ENCODE results near the gene SLC39A9.
"Not testable (repeated sequence)": the region's sequence is repeated elsewhere in the genome, so short reads cannot be mapped to it uniquely, and the experiment has no call there.

SLC39A9 gene

DNA sequence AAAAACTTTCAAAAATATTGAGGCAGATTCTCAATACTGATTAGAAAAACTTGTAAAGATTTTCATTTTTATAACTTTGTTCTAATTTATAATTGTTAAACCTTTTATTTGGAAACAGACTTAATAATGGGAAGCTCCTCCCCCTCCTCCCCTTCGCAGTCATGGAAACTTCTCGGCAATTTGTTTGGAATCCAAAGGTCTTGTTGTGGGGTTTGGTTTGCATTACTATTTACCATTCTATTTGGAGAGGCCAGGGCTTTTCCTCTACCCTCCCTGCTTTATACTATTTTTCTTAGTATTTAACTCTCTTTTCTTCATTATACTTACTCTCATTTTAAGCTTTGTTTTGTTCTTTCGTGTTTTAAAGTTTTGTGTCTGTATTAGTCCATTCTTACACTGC is 6.0 kb downstream of the SLC39A9 start:
- Histone ChIP-seq H3K27me3 (ENCODE audit: insufficient read depth, insufficient read length) (no peaks in the 10 kb centered on the region), H3K4me1 (ENCODE audit: insufficient read depth, insufficient read length) (no peaks in the 10 kb centered on the region), H3K36me3 (ENCODE audit: insufficient read depth, insufficient read length, low read length) (peaks cover 7% of the 10 kb centered on the region), H3K9ac (ENCODE audit: insufficient read length, low read depth) (no peak overlapping the region), H3K9me3 (ENCODE audit: insufficient read depth, low read length) (no peaks in the 10 kb centered on the region), H3K4me3 (ENCODE audit: insufficient read length, low read depth) (no peak overlapping the region)
- no peak for DNase-seq (ENCODE audit: low read depth, low spot score)
- TF ChIP-seq YY1 (IDR thresholded peaks at IDR 0.05; ENCODE audit: insufficient read depth, insufficient read length) (no peak), ZNF274 (IDR thresholded peaks at IDR 0.05; ENCODE audit: low read depth, low read length) (no peak), SUZ12 (IDR thresholded peaks at IDR 0.05; ENCODE audit: extremely low read depth, insufficient read depth, insufficient read length) (no peak)

DNA sequence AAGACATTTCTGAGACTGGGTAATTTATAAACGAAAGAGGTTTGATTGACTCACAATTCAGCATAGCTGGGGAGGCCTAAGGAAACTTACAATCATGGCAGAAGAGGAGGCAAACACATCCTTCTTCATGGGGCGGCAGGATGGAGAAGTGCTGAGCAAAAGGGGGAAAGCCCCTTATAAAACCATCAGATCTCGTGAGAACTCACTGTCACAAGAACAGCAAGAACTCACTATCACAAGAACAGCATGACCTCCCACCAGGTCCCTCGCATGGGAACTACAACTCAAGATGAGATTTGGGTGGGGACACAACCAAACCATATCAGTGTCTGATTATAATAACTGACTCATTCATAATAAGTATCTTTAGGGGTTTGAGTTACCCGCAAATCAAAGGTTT is 6.4 kb downstream of the SLC39A9 start:
- no peak for DNase-seq (ENCODE audit: low read depth, low spot score)
- Histone ChIP-seq H3K9ac (ENCODE audit: insufficient read length, low read depth) (no peak overlapping the region), H3K9me3 (ENCODE audit: insufficient read depth, low read length) (no peaks in the 10 kb centered on the region), H3K36me3 (ENCODE audit: insufficient read depth, insufficient read length, low read length) (peaks cover 7% of the 10 kb centered on the region), H3K4me1 (ENCODE audit: insufficient read depth, insufficient read length) (no peaks in the 10 kb centered on the region), H3K27me3 (ENCODE audit: insufficient read depth, insufficient read length) (no peaks in the 10 kb centered on the region), H3K4me3 (ENCODE audit: insufficient read length, low read depth) (no peak overlapping the region)
- TF ChIP-seq YY1 (IDR thresholded peaks at IDR 0.05; ENCODE audit: insufficient read depth, insufficient read length) (no peak), ZNF274 (IDR thresholded peaks at IDR 0.05; ENCODE audit: low read depth, low read length) (no peak), SUZ12 (IDR thresholded peaks at IDR 0.05; ENCODE audit: extremely low read depth, insufficient read depth, insufficient read length) (no peak)

DNA sequence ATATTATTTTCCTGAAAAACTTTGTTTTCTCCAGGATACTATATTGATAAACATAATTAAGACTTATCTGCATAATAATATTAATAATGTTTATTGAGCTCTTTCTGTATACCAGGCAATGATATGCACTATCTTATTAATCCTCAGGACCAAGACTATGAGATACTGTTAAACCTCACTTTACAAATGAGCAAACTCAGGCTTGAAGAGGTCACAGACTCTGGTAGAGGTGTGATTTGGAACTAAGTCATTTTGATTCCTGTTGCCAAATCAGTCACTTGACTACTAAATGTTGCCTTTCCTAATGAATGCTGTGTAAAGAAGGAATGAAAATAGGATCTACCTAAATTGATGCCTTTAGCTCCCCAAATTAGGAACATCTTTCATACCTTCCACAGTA is 7.3 kb downstream of the SLC39A9 start:
- no peaks in the 10 kb centered on the region for H3K4me1 ChIP-seq (ENCODE audit: insufficient read depth, insufficient read length)
- no peak overlapping the region for H3K4me3 ChIP-seq (ENCODE audit: insufficient read length, low read depth)
- TF ChIP-seq ZNF274 (IDR thresholded peaks at IDR 0.05; ENCODE audit: low read depth, low read length) (no peak), SUZ12 (IDR thresholded peaks at IDR 0.05; ENCODE audit: extremely low read depth, insufficient read depth, insufficient read length) (no peak), YY1 (IDR thresholded peaks at IDR 0.05; ENCODE audit: insufficient read depth, insufficient read length) (no peak)

DNA sequence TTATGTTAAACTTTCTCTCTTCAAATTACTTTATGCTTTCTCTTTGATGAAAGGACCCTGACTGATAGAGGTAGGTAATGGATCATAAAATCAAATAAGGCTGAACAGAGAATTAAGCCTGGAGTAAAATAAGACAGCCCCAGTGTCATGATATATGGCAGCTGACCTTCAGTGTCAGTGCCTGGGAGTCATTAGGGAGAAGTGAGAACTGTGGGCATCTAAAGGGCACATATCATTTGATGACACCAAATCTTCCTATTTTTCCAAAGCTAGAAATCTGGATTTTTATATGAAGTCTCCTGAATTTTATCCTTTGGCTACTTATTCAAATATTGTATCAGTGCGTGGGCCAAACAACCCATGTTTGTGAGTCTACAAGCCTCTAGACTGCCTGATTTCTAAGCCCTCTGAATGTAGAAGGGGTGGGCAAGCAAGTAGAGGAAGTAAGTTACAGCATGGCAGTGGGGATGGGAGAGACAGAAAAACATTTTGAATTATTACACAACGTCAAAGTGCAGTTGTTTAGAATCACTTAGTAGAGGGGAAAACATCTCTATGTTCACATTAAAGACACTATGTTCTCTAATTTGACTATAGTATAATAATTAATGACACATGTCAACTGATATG is 10.0 kb downstream of the SLC39A9 start:
- Histone ChIP-seq H3K9ac (ENCODE audit: insufficient read length, low read depth) (no peak overlapping the region), H3K4me3 (ENCODE audit: insufficient read length, low read depth) (no peak overlapping the region), H3K36me3 (ENCODE audit: insufficient read depth, insufficient read length, low read length) (peaks cover 7% of the 10 kb centered on the region), H3K9me3 (ENCODE audit: insufficient read depth, low read length) (no peaks in the 10 kb centered on the region), H3K27me3 (ENCODE audit: insufficient read depth, insufficient read length) (no peaks in the 10 kb centered on the region), H3K4me1 (ENCODE audit: insufficient read depth, insufficient read length) (no peaks in the 10 kb centered on the region)
- no peak for TF ChIP-seq YY1 (IDR thresholded peaks at IDR 0.05; ENCODE audit: insufficient read depth, insufficient read length)
- TF ChIP-seq ZNF274 (IDR thresholded peaks at IDR 0.05; ENCODE audit: low read depth, low read length): no peak
- TF ChIP-seq SUZ12 (IDR thresholded peaks at IDR 0.05; ENCODE audit: extremely low read depth, insufficient read depth, insufficient read length): no peak
- DNase-seq (ENCODE audit: low read depth, low spot score): no peak

More for the DNA sequence above, 7.3 kb downstream of the SLC39A9 start:
- Histone ChIP-seq H3K9ac (ENCODE audit: insufficient read length, low read depth) (no peak overlapping the region), H3K9me3 (ENCODE audit: insufficient read depth, low read length) (no peaks in the 10 kb centered on the region), H3K36me3 (ENCODE audit: insufficient read depth, insufficient read length, low read length) (peaks cover 7% of the 10 kb centered on the region), H3K27me3 (ENCODE audit: insufficient read depth, insufficient read length) (no peaks in the 10 kb centered on the region)
- DNase-seq (ENCODE audit: low read depth, low spot score): no peak

DNA sequence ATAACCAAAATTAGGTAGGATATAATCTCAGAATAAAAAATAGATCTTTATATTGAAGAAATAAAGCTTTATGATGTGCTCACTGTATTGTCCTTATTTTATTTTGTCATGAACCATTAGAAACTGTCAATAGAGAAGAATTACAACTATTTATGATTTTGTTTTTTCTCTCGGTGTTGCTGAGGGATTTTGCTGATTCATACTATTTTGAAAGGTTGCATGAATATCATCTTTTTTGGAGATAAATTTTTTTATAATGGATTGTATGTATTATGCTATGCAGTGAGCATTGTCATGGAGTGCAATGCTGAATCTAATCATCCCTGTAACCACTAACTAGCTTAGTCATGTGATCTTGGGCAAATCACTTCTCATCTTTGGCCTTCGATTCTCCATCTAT is 15.0 kb downstream of the SLC39A9 start:
- Histone ChIP-seq H3K4me1 (ENCODE audit: insufficient read depth, insufficient read length) (no peaks in the 10 kb centered on the region), H3K36me3 (ENCODE audit: insufficient read depth, insufficient read length, low read length) (no peaks in the 10 kb centered on the region), H3K9ac (ENCODE audit: insufficient read length, low read depth) (no peak overlapping the region), H3K4me3 (ENCODE audit: insufficient read length, low read depth) (no peak overlapping the region), H3K9me3 (ENCODE audit: insufficient read depth, low read length) (no peaks in the 10 kb centered on the region), H3K27me3 (ENCODE audit: insufficient read depth, insufficient read length) (no peaks in the 10 kb centered on the region)
- TF ChIP-seq YY1 (IDR thresholded peaks at IDR 0.05; ENCODE audit: insufficient read depth, insufficient read length): no peak
- TF ChIP-seq SUZ12 (IDR thresholded peaks at IDR 0.05; ENCODE audit: extremely low read depth, insufficient read depth, insufficient read length): no peak
- no peak for TF ChIP-seq ZNF274 (IDR thresholded peaks at IDR 0.05; ENCODE audit: low read depth, low read length)
- no peak for DNase-seq (ENCODE audit: low read depth, low spot score)

DNA sequence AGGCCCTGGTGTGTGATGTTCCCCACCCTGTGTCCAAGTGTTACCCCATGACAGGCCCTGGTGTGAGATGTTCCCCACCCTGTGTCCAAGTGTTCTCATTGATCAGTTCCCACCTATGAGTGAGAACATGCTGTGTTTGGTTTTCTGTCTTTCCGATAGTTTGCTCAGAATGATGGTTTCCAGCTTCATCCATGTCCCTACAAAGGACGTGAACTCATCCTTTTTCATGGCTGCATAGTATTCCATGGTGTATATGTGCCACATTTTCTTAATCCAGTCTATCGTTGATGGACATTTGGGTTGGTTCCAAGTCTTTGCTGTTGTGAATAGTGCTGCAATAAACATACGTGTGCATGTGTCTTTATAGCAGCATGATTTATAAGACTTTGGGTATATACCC is 17.6 kb downstream of the SLC39A9 start:
- not testable (repeated sequence) for H3K36me3 ChIP-seq (ENCODE audit: insufficient read depth, insufficient read length, low read length); H3K9me3 ChIP-seq (ENCODE audit: insufficient read depth, low read length); H3K4me3 ChIP-seq (ENCODE audit: insufficient read length, low read depth); H3K9ac ChIP-seq (ENCODE audit: insufficient read length, low read depth); H3K4me1 ChIP-seq (ENCODE audit: insufficient read depth, insufficient read length); DNase-seq (ENCODE audit: low read depth, low spot score); H3K27me3 ChIP-seq (ENCODE audit: insufficient read depth, insufficient read length)

DNA sequence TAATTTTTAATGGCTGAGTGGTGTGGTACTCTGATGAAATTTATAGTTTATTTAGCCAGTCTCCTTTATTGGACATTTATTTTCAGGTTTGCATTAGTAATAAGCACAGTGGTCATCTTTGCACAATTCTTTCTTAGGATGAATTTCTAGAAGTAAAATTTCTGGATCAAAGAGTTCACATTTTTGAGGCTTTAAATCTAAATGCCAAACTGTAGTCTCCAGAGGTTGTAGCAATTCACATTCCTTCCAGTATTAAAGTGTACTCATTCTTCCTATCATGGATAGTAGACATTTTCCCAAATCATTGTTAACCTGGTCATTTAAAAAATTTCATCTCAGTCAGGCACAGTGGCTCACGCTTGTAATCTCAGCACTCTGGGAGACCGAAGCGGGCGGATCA is 24.8 kb downstream of the SLC39A9 start:
- DNase-seq (ENCODE audit: low read depth, low spot score): no peak
- H3K9ac ChIP-seq (ENCODE audit: insufficient read length, low read depth): no peak overlapping the region
- H3K4me1 ChIP-seq (ENCODE audit: insufficient read depth, insufficient read length): no peaks in the 10 kb centered on the region
- TF ChIP-seq SUZ12 (IDR thresholded peaks at IDR 0.05; ENCODE audit: extremely low read depth, insufficient read depth, insufficient read length) (no peak), YY1 (IDR thresholded peaks at IDR 0.05; ENCODE audit: insufficient read depth, insufficient read length) (no peak), ZNF274 (IDR thresholded peaks at IDR 0.05; ENCODE audit: low read depth, low read length) (no peak)
- H3K4me3 ChIP-seq (ENCODE audit: insufficient read length, low read depth): no peak overlapping the region
- H3K36me3 ChIP-seq (ENCODE audit: insufficient read depth, insufficient read length, low read length): peaks cover 34% of the 10 kb centered on the region
- no peaks in the 10 kb centered on the region for H3K27me3 ChIP-seq (ENCODE audit: insufficient read depth, insufficient read length)
- peaks cover 11% of the 10 kb centered on the region; the same call in 1 of the 2 replicates for H3K9me3 ChIP-seq (ENCODE audit: insufficient read depth, low read length)
